Panc1 (cell line): ENCODE results near the gene IFT57.

ENCODE experiments used
- CTCF ChIP-seq: fragments of 450-650 bp; IDR thresholded peaks from 2 replicates; pipeline ENCODE4 v1.5.1; 2017; ENCODE audit warnings: mild to moderate bottlenecking
- POLR2AphosphoS5 ChIP-seq: IDR thresholded peaks from 2 replicates; pipeline ENCODE4 v1.6.1; 2012; ENCODE audit warnings: mild to moderate bottlenecking, low read depth, low read length, moderate library complexity
- REST ChIP-seq, 2 experiments: IDR thresholded peaks; 2 replicates each; pipeline ENCODE4 v1.6.1; 2011 to 2012; ENCODE audit warnings: low read depth in 2 of 2, control low read depth in 1 of 2, low read length in 1 of 2, mild to moderate bottlenecking in 1 of 2, moderate library complexity in 1 of 2; ENCODE audit not compliant: insufficient read depth in 1 of 2
- SIN3A ChIP-seq: IDR thresholded peaks from 2 replicates; pipeline ENCODE4 v1.6.1; 2012; ENCODE audit warnings: low read depth, mild to moderate bottlenecking, low read length, moderate library complexity, borderline replicate concordance; ENCODE audit not compliant: insufficient read depth

GRCh38 chr3:108133858-108134554 lies 88.2 kb downstream of the IFT57 start:
- TF ChIP-seq CTCF (no peak), POLR2AphosphoS5 (no peak), SIN3A (no peak), REST (IDR thresholded peaks at IDR 0.05; ENCODE audit: insufficient read depth in 1 of 2, low read depth in 2 of 2, low read length in 1 of 2) (no peak)
